Activated B cell treated with CpG ODN at 0.5 μM for 24 hours (primary cell): Measurements from ENCODE around the gene AGBL3. TPM values are rescaled to one million over a fixed set of nuclear protein-coding genes. Genes with fewer than 3 reads are reported as not detected.

Experiments used
- ATAC-seq: fragments of 200-7000 bp; cut with Tn5 transposase; one replicate; pipeline ENCODE4 v1.10.0; 2021; ENCODE audit warnings: low read depth, mild to moderate bottlenecking, moderate library complexity
- CTCF ChIA-PET: fragments of 350-600 bp; sonication (Branson Sonifier 250); formaldehyde crosslinking; loops from one replicate; lab custom pipeline; 2021; ENCODE audit warnings: antibody characterized with exemption; lab: Charles Lee
- POLR2A ChIA-PET: fragments of 350-600 bp; sonication (Branson Sonifier 250); formaldehyde crosslinking; loops from one replicate; lab custom pipeline; 2021; ENCODE audit warnings: antibody characterized with exemption; lab: Charles Lee
- DNase-seq: peaks from one replicate; pipeline ENCODE4 v3.0.0; 2022
- H3K27ac Mint-ChIP-seq: one replicate; pipeline ENCODE4 v1.8.0; 2020; ENCODE audit warnings: mixed read lengths
- H3K27me3 Mint-ChIP-seq: one replicate; pipeline ENCODE4 v1.8.0; 2021; ENCODE audit warnings: mixed read lengths
- H3K36me3 Mint-ChIP-seq: one replicate; pipeline ENCODE4 v1.8.0; 2021; ENCODE audit warnings: low read depth, mixed read lengths
- H3K4me1 Mint-ChIP-seq: one replicate; pipeline ENCODE4 v1.8.0; 2021; ENCODE audit warnings: mixed read lengths
- H3K4me3 Mint-ChIP-seq: one replicate; pipeline ENCODE4 v1.8.0; 2020; ENCODE audit warnings: mild to moderate bottlenecking, mixed read lengths
- H3K9me3 Mint-ChIP-seq: one replicate; pipeline ENCODE4 v1.8.0; 2020; ENCODE audit warnings: mixed read lengths
- CTCF ChIP-seq: fragments of 200-600 bp; IDR thresholded peaks from one replicate; pipeline ENCODE4 v1.8.0; 2022; ENCODE audit warnings: antibody characterized with exemption, mild to moderate bottlenecking
- intact Hi-C: fragments of 100-400 bp; cut with micrococcal nuclease; formaldehyde crosslinking; loops from one replicate; pipeline ENCODE4 v1.15.1; 2024
- total RNA-seq: library from RNA; stranded (reverse); gene quantifications from 2 replicates; pipeline ENCODE4 v1.2.3, GENCODE V29; 2022

AGBL3 gene
- total RNA-seq, 1 donor from 2014 or later, result 9.6 TPM

DNA sequence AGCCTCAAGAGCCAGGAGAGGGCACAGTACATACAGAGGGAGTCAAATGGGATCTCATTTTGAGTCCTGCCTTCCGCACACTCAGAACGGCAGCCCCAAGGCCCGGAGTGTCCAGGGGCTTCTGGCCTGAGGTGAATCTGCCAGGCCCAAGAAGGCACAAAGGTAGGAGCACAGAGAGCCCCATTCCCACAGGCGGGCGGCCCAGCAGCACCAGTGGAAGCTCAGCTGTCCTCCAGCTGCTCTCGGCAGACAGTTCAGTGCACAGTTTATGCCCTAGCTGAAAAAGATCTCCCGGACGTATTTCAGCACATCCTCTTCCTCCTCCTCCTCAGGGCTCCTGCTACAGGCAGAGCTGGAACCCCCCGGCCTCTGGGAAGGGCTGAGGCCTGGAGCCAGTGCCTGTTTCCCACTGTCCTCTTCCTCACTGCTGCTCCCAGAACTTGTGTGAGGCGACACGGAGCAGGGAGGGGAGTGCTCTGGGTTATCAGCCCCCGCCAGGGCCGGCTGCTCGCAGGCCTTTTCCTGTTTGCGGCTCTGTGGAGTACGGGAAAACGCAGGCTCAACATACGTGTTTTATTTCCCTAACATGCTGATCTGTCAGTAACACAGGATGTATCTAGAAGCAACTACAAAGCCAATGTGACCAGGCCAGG lies 180.2 kb downstream of the AGBL3 start:
- ChIA-PET CTCF (interaction anchor here (1.1 to 2.0 kb wide), 2 partner anchors 180 to 521 kb away, joined by 3 to 6 read pairs; partner anchors contain the start of gene AGBL3), POLR2A (interaction anchor here (1.2 to 6.0 kb wide), 4 partner anchors 12 to 45 kb away, joined by 3 to 125 read pairs (median 58); partner anchors contain the start of genes TMEM140 and WDR91)
- peaks cover 5% of the 10 kb centered on the region for H3K9me3 Mint-ChIP-seq
- DNase-seq (no peak), ATAC-seq (no peak)
- peaks cover 62% of the 10 kb centered on the region for H3K4me1 Mint-ChIP-seq
- peaks cover 73% of the 10 kb centered on the region for H3K36me3 Mint-ChIP-seq
- intact Hi-C loops, result no loop called here
- H3K4me3 Mint-ChIP-seq, result no peak overlapping the region
- H3K27me3 Mint-ChIP-seq, result no peaks in the 10 kb centered on the region
- H3K27ac Mint-ChIP-seq, result peak overlapping the region; percentile 50
- no peak for TF ChIP-seq CTCF

GRCh38 chr7:135167365-135167917 lies 181.1 kb downstream of the AGBL3 start:
- H3K4me1 Mint-ChIP-seq, result peaks cover 63% of the 10 kb centered on the region
- peaks cover 3% of the 10 kb centered on the region for H3K9me3 Mint-ChIP-seq
- ATAC-seq (no peak), DNase-seq (no peak)
- CTCF ChIA-PET, result no interaction called here
- no peak for TF ChIP-seq CTCF
- no peaks in the 10 kb centered on the region for H3K27me3 Mint-ChIP-seq
- POLR2A ChIA-PET, result interaction anchor here (5.5 to 6.0 kb wide), 2 partner anchors 18 to 20 kb away, joined by 111 to 125 read pairs; partner anchors contain the start of gene TMEM140
- peaks cover 66% of the 10 kb centered on the region for H3K36me3 Mint-ChIP-seq
- peak overlapping the region; percentile 53 for H3K27ac Mint-ChIP-seq
- H3K4me3 Mint-ChIP-seq, result peak overlapping the region; percentile 40
- intact Hi-C loops, result no loop called here

DNA sequence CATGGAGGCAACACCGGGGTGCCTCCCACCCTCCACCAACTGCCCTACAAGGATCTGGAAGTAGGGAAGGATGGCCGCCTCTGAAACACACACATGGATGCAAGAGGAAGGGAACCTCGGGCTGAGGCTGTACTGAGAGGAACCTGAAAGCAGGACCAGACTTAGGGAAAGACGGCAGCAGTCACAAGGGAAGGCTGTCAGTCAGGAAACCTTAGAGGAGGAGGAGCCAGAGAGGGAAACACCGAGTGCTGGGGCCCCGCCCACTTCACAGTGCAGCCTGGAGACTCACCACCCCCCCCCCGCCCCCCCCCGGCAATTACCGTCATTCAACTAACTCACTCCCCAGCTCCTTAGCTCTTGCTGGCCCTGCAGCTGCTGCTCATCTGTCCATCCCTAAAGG lies 181.7 kb downstream of the AGBL3 start:
- ATAC-seq (no peak), DNase-seq (no peak)
- Mint-ChIP-seq H3K27ac (peak overlapping the region; percentile 95), H3K4me1 (peaks cover 62% of the 10 kb centered on the region), H3K9me3 (no peaks in the 10 kb centered on the region), H3K4me3 (peak overlapping the region; percentile 92), H3K27me3 (no peaks in the 10 kb centered on the region), H3K36me3 (peaks cover 60% of the 10 kb centered on the region)
- TF ChIP-seq CTCF, result no peak
- intact Hi-C loops, result no loop called here
- ChIA-PET POLR2A (interaction anchor here (4.4 to 6.0 kb wide), 4 partner anchors 8 to 181 kb away, joined by 68 to 125 read pairs (median 100); partner anchors contain the start of genes AGBL3 and TMEM140), CTCF (interaction anchor here (3.6 kb wide), 1 partner anchor 8 kb away, joined by 36 read pairs; no protein-coding TSS in a partner anchor)

- Mint-ChIP-seq H3K9me3 (no peaks in the 10 kb centered on the region), H3K4me3 (peak overlapping the region; percentile 92), H3K27me3 (no peaks in the 10 kb centered on the region), H3K27ac (peak overlapping the region; percentile 95), H3K4me1 (peaks cover 62% of the 10 kb centered on the region), H3K36me3 (peaks cover 59% of the 10 kb centered on the region)
- ATAC-seq, result no peak
- POLR2A ChIA-PET, result interaction anchor here (0.7 to 6.0 kb wide), 8 partner anchors 9 to 736 kb away, joined by 3 to 125 read pairs (median 57); partner anchors contain the start of genes AGBL3, TMEM140 and WDR91
- TF ChIP-seq CTCF, result no peak
- intact Hi-C loops, result no loop called here
- no peak for DNase-seq
- CTCF ChIA-PET, result interaction anchor here (0.8 to 3.6 kb wide), 9 partner anchors 9 to 393 kb away, joined by 3 to 51 read pairs (median 5); partner anchors contain the start of genes AGBL3 and TMEM140
These were observed 182.3 kb downstream of the AGBL3 start for GRCh38 chr7:135168489-135169140.
